Stimulated activated CD4-positive, alpha-beta T cell treated with anti-CD3 and anti-CD28 coated beads, Interleukin-12 subunit alpha, Interleukin-12 subunit beta, amount 100 ng/mL, for 24 hours (primary cell): ENCODE data around the gene ADSL.
A peak's percentile ranks its signal among the peaks of the same experiment; 100 is the strongest.

Experiments
- DNase-seq, 2 experiments: peaks; one replicate each; pipeline ENCODE4 v3.0.0-alpha.2; 2020; ENCODE audit warnings: low read depth in 2 of 2

Gene ADSL

DNA sequence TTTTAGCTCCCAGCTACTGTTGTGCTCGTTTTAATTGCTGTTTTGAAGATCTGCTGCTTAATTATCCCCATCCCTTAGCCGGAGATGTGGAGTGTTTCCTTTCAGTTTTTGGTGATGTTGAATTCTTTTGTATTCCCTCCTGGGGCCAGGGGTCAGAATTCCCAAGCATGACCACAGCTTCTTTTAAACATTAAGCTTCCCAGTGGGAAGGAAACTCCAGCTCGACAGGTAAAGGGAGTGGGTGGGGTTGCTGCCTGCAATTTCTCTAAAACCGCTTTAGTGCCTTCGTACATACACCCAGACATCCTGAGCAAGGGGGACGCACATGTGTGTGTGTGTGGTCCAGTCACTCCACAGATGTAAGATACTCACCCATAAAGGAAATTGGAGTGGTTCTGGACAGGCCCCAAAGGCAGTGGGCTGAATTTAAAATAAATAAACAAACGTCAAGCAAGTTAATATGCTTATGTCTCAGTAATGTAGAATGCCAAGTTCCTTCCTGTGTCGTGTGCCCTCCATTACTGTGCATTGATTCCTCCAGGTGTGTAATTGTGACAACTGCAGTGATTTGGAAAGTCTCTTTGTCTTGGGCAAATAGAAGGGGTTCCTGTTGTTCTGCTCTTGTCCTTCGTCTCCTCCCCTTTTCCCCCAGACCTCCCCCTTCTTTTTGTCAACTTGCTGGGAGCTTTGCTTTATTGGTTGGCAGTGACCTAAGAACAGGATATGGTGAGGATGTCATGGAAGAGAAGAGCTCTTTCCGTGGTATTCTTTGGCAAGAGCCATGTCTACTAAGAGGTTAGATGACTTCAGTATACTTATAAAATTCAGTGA, 19.2 kb upstream of the ADSL start:
- DNase-seq = no peak

DNA sequence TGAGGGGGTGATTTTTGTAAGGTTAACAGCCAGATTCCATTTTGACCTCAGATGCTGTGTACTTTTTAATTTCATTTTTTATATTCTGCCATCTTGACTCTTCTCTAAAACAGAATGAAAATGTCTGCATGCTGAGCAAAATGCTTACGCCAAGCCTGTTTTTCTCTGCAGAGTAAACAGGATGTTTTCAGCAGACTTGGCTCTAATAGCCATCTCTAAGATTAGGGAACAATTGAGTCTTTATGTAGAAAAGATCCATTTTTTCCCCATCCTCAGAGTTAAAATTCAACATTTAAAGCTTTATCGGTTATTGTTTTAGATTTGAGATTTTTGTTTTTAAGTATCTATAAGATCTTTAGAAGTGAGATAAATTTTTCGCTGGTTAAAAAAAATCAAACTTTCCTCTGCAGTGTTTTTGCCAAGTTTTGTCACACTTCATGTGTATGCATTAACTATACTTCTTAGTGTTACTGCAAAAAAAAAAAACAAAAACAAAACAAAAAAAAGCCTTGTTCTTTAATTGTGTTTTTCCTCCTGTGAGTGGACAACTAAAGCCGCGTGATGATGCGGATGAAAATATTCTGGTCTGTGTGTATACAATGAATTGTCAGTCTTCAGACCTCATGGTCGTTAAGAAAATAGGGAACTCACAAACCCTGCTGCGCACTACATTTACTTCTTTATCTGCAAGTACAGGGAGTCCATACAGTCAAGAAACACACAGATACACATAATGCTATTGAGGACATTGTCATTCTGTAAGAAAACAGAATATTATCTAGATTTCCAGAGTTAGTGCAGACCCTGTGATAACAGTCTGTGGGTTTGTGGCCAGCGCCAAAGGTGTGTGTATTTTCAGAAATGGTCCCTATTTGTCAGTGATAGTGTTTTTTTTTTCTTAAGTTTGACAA, 17.5 kb upstream of the ADSL start:
- no peak for DNase-seq

DNA sequence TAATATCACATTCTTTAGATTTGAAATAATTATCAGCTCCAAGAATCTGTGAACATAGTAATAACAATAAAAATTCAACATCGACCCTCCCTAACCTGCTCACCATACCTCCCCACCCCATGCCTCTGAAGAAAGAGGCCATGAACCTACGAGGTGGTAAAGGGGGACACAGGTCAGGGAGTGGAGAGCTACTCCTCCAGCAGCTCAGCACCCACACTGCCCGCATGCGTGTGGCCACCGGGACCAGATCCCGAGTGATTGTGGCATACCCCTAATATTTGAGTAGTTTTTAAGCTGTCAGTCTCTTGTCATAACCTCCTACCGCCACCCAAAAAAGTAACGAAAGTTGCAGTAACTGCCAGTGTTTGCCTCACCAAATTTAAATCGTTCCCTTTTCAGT, 16.8 kb upstream of the ADSL start:
- no peak for DNase-seq

DNA sequence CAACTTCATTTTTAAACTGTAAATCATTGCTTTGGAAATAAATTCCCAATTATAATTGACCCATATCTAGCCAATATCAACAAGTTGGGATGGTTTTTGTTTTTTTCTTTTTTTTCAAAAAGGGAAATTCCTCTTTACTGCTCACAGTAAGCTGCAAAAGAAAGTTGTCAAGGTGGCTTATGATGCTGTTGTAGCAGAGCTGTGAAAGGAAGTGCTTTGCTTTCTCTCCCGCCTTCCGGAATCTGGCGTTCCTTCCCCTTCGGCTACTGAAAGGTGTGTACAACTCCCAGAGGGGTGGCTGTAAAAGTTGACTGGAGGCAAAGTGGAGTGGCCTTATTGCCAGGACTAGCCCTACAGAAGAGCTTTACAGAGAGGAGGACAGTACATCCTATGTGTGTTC, 16.2 kb upstream of the ADSL start:
- DNase-seq = no peak

DNA sequence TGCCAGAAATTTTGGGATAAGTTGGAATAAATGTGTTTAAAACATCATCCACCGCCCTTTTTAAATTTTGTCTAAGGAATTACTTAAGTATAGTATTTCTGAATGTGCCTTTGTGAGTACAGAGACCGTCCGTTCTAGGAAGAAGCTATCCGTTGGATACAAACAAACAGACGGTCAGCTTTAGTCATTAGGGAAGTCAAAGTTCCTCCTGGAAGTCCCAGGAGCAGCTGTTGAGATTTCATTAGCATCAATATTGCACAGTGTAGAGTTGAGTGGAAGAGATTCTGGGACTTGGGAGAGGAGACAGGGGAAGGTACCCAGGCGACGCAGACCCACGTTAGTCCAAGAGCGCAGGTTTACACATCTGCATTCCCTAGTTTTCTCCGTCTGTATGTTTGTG, 15.7 kb upstream of the ADSL start:
- no peak for DNase-seq

DNA sequence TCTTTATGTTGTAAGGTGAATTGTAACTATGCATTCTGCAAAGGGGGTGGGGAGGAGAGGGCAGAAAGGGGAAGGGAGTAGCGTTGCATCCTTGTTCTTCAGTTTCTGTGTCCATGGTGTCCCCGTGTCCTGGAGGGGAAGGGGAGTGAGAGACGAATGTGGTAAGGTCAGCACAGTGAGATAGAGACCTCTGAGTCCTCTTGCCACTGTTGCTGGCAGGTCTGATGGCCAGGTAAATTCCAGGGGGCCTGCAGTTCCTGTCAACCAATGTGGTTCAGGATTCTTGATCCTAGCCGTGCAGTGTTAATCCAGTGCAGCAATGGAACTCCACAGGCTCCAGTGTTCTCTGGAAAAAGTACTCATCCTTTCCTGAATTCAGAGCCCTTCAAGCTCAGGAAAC, 14.6 kb upstream of the ADSL start:
- no peak for DNase-seq

DNA sequence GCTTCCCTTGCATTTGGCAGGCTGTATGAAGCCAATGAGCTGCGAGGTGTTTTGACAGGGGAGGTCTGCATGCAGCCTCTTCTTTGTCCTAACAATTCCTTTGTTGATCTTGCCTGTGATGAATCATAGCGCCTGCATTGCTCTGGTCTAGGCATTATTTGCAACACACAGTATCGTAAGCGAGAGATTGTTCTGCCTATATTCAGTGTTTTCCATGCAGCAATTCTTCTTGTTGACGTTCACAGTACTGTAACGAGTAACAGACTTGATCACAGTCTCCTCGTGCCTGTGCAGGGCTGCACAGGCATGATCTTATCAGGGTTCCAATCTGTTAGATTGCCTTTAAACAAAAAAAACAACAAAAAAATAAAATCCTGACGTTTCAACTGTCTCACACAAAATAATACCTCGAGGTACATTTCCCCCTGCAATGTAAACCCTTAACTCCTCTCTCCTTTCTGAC, 13.9 kb upstream of the ADSL start:
- no peak for DNase-seq

DNA sequence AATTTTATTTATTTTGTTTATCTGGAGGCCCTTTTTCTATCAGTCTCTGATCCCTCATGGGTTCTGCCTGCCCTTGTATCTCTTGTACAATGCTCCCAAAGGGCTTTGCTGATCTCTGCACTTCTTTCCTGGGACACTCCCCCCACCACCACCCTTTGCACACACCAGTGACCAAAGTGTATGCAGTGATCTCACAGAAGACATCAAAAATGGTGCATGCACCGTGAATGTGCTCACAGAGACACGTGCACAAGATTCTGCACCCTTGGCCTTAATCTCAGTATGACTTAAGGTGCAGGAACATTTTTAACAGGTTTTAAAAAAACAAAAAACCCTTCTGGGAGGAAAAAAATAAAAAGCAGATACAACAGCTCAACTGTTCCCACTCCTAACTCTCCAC, 12.2 kb upstream of the ADSL start:
- DNase-seq = no peak

DNA sequence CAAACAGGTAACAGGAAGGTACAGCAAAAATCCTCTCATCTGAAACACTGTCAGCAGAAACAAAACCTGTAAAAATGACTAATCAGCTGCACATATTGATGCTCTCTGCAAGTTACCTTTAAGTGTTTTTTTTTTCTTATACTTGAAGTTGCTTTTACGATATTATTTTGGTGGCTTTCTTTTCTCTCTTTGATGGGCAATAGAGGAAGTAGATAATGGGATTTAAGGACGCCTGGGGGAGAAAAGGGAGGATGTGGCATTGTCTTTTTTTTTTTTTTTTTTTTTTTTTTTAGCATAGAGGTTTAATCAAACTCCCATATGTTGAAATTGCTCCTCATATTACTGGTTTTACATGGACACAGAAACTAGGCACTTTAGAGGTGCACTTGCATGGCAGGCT, 11.4 kb upstream of the ADSL start:
- DNase-seq = no peak

DNA sequence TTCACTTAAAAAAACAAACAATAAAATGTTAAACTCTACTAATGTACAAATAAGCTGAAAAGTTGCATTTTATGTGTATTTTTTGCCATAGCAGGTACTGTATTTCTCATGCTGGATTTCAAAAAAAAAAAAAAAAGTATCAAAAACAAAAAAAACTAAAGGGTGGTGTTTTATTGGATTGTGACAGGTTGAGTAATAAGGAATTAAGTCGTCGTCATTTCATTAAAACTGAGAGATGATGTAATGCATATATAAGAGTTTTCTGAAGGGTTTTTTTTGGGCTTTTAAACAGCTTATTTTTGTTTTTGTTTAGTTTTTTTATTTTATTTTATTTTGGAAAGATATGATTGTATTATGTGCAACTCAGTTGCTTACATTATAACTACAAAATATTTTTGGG, 10.9 kb upstream of the ADSL start:
- no peak for DNase-seq

DNA sequence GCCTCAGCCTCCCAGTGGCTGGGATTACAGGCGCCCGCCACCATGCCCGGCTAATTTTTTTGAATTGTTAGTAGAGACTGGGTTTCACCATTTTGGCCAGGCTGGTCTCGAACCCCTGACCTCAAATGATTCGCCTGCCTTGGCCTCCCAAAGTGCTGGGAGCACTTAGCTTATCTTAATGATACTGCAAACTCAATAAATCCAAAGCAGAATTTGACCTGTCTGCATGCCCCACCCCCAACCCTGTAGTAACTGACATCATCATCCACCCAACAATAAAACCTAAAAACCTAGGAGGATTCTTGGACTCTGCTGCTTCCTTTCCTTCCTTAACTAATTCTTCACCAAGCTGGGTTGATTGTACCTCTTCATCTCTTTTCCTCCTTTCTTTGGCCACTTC, 6.3 kb upstream of the ADSL start:
- no peak for DNase-seq

DNA sequence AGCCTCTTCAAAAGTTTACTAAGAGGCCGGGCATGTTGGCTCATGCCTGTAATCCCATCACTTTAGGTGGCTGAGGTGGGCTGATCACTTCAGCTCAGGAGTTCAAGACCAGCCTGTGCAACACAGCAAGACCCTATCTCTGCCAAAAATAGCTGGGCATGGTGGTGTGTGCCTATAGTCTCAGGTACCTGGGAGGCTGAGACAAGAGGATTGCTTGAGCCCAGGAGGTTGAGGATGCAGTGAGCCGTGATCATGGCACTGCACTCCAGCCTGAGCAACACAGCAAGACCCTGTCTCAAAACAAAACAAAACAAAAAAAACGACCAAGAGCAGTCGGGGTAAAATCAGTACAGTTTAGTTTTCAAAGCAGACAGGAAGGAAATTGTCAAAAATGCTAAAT, 4.7 kb upstream of the ADSL start:
- DNase-seq = no peak

DNA sequence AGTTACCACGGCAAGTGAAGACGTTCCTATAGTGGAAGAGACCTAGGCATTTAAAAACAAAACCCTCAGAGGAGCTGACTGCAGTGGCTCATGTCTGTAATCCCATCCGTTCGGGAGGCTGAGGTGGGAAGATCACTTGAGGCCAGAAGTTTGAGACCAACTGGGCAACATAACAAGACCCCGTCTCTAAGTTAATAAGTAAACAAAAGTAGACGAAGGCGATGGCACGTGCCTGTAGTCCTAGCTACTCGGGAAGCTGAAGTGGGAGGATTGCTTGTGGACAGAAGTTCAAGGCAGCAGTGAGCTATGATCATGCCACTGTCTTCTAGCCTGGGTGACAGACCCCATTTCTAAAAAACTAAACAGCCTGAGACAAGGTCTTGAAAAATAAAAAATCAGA, 3.8 kb upstream of the ADSL start:
- no peak for DNase-seq

DNA sequence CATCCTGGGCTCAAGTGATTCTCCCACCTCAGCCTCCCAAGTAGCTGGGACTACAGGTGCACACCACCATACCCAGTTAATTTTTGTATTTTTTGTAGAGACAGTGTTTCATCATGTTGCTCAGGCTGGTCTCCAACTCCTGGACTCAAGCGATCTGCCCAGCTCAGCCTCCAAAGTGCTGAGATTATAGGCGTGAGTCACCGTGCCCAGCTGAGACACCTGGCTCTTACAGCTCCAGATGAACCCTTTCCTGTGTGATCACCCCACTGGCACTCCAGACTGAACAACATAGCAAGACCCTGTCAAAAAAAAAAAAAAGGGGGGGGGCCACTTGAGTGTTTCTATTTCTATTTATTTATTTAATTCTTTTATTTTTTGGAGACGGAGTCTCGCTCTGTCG, 1.0 kb upstream of the ADSL start:
- no peak for DNase-seq

DNA sequence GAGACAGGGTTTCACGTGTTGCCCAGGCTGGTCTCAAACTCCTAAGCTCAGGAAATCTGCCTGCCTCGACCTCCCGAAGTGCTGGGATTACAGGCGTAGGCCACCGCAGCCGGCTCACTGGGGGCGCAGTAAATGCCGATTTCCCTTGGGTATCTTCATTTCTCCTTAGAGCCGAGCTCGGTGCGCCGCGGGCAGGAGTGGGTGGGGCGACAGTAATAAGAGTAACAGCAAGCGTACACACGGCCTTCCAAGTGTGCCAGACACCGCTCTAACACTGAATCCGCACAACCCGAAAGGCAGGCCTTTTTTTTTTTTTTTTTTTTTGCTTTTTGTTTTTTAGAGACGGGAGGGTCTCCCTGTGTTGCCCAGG, 500 bp upstream of the ADSL start:
- DNase-seq = peak; percentile 44 to 45

DNA sequence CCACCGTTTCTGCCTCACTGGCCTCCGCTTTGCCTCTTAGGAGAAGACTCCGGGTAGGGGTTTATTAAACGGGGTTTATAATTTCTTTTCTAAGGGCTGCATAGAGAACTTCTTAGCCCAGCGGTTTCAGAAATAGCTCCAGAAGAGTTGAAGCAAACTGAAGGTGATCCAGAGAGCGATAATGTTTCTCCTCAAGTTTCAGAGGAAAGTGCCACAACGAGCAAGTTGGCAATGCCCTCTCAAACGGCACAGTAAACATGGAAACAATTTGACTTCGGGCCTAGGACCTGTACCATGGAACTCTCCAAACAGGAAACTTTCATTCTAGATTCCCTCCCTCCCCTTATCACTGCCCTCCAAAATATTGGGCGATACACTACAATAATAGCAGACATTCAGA, 1.0 kb downstream of the ADSL start:
- no peak for DNase-seq

DNA sequence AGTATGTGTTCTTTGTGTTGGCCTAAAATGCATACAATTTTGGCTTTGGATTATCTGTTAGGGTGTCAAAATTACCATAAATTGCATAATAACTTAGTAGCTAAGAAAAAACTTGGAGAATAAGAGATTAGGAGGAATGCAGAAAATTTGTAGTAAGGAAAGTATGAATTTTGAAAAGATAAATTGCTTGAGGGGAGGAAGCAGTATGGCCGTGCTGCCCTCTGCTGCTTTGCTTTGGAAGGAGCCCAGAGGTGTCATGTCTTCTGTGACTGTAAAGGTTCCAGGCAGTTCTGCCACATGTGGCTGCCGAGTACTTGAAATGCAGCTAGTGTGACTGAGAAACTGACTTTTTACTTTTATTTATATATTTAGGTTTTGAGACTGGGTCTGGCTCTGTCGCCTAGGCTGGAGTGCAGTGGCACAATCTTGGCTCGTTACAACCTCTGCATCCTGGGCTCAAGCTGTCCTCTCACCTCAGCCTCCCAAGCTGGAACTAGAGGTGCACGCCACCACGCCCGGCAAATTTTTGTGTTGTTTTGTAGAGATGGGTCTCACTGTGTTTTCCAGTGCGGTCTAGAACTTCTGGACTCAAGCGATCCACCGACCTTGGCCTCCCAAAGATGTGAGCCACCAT, 1.8 kb downstream of the ADSL start:
- peak in 1 of 2 experiments; percentile 47 for DNase-seq

DNA sequence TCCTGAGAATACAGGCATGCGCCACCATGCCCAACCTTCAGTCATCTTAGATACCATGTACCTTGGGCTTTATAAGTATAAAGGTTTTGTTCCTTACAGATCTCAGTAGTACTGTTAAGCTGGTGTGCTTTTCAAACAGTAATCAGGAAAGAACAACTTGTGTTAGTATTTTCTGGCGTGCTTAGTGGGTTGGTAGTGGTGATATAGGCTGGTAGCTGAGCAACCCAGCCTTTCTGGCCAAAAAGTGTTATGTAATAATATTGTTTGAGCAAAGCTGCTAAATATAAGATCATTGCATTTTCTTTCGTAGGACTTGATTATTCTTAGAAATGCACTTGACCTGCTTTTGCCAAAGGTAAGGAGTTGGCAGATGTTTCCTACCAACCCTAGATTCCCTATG, 6.5 kb downstream of the ADSL start:
- no peak for DNase-seq

DNA sequence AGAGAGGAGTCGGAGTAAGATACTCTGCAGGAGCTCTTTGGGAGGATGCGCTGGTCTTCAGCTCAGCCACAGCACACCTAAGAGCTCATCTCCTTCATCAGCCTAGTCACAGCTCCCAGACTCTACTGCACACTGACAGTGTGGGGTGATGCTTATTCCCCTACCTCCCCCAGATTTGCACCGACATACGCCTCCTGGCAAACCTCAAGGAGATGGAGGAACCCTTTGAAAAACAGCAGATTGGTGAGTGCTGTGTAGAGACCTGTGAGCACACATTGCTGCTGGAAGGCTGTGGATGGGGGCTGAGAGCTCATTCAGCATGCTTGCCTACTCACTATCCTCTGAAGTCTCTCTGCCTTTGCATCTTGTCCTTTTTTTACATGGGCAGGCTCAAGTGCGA, 14.8 kb downstream of the ADSL start:
- no peak for DNase-seq

DNA sequence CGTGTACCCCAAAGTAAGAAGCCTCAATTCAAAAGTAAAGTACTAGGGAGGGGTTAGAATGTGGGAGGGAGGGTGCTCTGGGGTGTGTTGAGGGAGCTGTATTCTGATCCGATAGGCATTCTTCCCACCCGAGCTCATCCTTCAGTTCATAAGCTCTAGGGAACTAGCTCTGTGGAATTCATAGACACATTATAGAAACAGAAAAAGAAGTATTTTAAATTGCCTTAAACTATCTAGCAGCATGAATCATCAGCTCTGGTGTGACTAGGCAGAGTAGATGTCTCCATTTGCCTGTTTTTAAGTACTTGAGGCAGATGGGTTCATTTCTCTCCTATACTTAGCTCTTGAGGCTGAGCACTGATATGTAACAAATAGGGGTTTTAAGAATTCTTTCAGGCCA, 16.8 kb downstream of the ADSL start:
- DNase-seq = no peak

DNA sequence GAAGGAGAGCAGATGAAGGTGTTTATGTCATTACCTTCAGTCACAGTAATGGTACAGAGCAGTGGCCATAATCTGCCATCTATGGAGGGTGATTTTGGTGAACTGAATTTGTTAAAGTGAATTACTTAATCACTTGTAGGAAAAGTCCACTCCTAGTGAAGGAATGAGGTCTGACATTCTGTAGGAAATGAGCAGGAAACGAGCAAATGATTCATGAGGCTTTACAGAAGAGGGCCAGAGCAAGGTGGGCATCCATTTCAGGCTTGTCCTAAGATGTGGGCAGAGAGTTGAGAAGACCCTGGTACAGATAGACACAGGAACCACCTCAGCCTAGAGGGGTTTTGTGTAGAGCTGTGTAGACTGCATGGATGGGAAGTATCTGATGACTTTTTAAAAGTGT, 18.1 kb downstream of the ADSL start:
- DNase-seq = no peak

DNA sequence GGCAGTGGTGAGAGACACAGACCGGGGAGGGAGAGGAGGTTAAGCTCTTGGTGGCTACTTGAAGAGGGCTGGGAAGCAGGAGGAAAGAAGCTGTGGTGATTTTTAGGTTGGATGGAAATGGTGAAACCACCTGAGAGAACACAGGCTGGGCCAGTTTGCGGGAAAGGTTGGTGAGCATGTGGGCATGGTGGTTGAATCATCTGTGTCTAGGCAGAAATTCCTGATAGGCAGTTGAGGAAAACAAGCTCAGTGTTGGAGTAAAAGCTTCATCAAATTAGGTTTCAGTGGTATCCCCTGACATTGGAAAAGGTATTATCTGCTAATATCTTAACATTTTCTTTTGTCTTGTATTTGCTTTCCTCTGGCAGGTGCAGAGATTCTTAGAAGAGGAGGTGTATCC, 19.8 kb downstream of the ADSL start:
- DNase-seq = no peak

DNA sequence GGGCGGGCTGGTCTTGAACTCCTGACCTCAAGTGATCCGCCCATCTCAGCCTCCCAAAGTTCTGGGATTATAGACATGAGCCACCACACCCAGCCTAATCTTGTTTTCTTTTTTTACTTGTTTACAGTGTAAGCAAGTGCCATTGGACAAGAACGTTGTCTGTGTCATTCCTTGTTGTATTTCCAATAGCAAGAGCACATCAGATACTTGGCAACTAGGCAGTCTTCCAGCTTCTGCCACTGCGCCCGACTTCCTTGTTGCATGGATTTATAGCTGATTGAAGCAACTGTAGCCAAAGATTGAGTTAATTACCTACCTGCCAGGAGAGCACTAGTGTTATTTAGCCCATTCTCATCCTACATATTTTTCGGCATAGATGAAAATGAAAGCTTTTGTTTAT, 21.0 kb downstream of the ADSL start:
- DNase-seq = no peak
